K562 (cell line): Measurements from ENCODE around the gene ATP5ME. TPM values are rescaled to one million over a fixed set of nuclear protein-coding genes. Genes with fewer than 3 reads are reported as not detected.
A peak's percentile ranks its signal among the peaks of the same experiment; 100 is the strongest.

Experiments
- CHD2 ChIP-seq: IDR thresholded peaks from 2 replicates; pipeline ENCODE4 v1.6.1; 2011; ENCODE audit warnings: low read depth, low read length
- CSDE1 ChIP-seq, 2 experiments: fragments of 450-650 bp; IDR thresholded peaks; 2 replicates each; pipeline ENCODE4 v1.6.1; 2016; ENCODE audit warnings: mild to moderate bottlenecking in 1 of 2
- CXXC5 ChIP-seq: fragments of 250-450 bp; sonication (Bioruptor Pico); IDR thresholded peaks from 2 replicates; pipeline ENCODE4 v1.8.0; 2022; ENCODE audit warnings: inconsistent platforms, mild to moderate bottlenecking, moderate library complexity
- ETS1 ChIP-seq: conservative IDR thresholded peaks from 2 replicates; pipeline ENCODE4 v1.6.1; 2011; ENCODE audit warnings: low read depth, mild to moderate bottlenecking, low read length; ENCODE audit not compliant: control insufficient read depth
- ETV1 ChIP-seq: fragments of 450-650 bp; conservative IDR thresholded peaks from 2 replicates; pipeline ENCODE4 v1.6.1; 2016; ENCODE audit warnings: missing genetic modification characterization, control low read depth, low read depth, missing compliant biosample characterization
- FOS ChIP-seq: IDR thresholded peaks from 3 replicates; pipeline ENCODE4 v1.6.1; 2011; ENCODE audit not compliant: insufficient read length; ENCODE audit errors: extremely low read depth
- FOXP1 ChIP-seq: sonication (generic); formaldehyde crosslinking; IDR thresholded peaks from 2 replicates; pipeline ENCODE4 v1.8.0; 2022; ENCODE audit warnings: mild to moderate bottlenecking, missing genetic modification reagents
- GTF3C2 ChIP-seq: IDR thresholded peaks from 3 replicates; pipeline ENCODE4 v1.6.1; 2011; ENCODE audit warnings: borderline replicate concordance, mild to moderate bottlenecking, moderate library complexity; ENCODE audit not compliant: insufficient read length; ENCODE audit errors: extremely low read depth
- HCFC1 ChIP-seq: IDR thresholded peaks from 2 replicates; pipeline ENCODE4 v1.6.1; 2012; ENCODE audit warnings: low read depth, low read length, improper control_type of control experiment
- MAFF ChIP-seq: IDR thresholded peaks from 2 replicates; pipeline ENCODE4 v1.6.1; 2012; ENCODE audit warnings: low read length, improper control_type of control experiment
- MECOM ChIP-seq: fragments of 250-450 bp; sonication (Bioruptor Pico); IDR thresholded peaks from 2 replicates; pipeline ENCODE4 v1.8.0; 2022; ENCODE audit warnings: inconsistent platforms
- MITF ChIP-seq: IDR thresholded peaks from 2 replicates; pipeline ENCODE4 v1.6.1; 2014; ENCODE audit warnings: antibody characterized with exemption
- NONO ChIP-seq, 2 experiments: fragments of 200-400 bp in 1 of 2; fragments of 450-650 bp in 1 of 2; formaldehyde crosslinking in 1 of 2; IDR thresholded peaks; 2 replicates each; pipeline ENCODE4 v1.6.1; 2017; ENCODE audit warnings: low read depth in 2 of 2, mild to moderate bottlenecking in 2 of 2, moderate library complexity in 2 of 2, low read length in 1 of 2
- POLR3G ChIP-seq: IDR thresholded peaks from 2 replicates; pipeline ENCODE4 v1.6.1; 2011; ENCODE audit not compliant: insufficient read length, insufficient replicate concordance; ENCODE audit errors: extremely low read depth
- TCF7 ChIP-seq: sonication (generic); IDR thresholded peaks from 2 replicates; pipeline ENCODE4 v1.6.1; 2016; ENCODE audit warnings: antibody characterized with exemption, borderline replicate concordance
- ZC3H4 ChIP-seq: sonication (generic); formaldehyde crosslinking; IDR thresholded peaks from 2 replicates; pipeline ENCODE4 v1.9.0; 2021; ENCODE audit warnings: missing genetic modification reagents, borderline replicate concordance
- ZNF197 ChIP-seq: fragments of 200-800 bp; sonication (Bioruptor generic); IDR thresholded peaks from 2 replicates; pipeline ENCODE4 v1.6.1; 2016; ENCODE audit warnings: low read depth, missing genetic modification characterization, missing compliant biosample characterization
- ZNF311 ChIP-seq: fragments of 250-450 bp; sonication (Bioruptor Pico); IDR thresholded peaks from 2 replicates; pipeline ENCODE4 v1.4.0; 2020; ENCODE audit warnings: mild to moderate bottlenecking, moderate library complexity
- ZNF561 ChIP-seq: fragments of 450-650 bp; formaldehyde crosslinking; conservative IDR thresholded peaks from 2 replicates; pipeline ENCODE4 v1.4.0; 2020; ENCODE audit warnings: mild to moderate bottlenecking, moderate library complexity
- ZNF639 ChIP-seq, 2 experiments: fragments of 200-800 bp in 1 of 2; sonication (Bioruptor generic) in 1 of 2; sonication (generic) in 1 of 2; formaldehyde crosslinking in 1 of 2; IDR thresholded peaks in 1 of 2; conservative IDR thresholded peaks in 1 of 2; 2 replicates each; pipeline versions ENCODE4 v1.5.0 to v1.6.1; 2016 to 2020; ENCODE audit warnings: missing compliant biosample characterization in 1 of 2, missing genetic modification characterization in 1 of 2, missing genetic modification reagents in 1 of 2
- polyA plus RNA-seq, 8 experiments: library from polyadenylated mRNA; depleted of rRNA in 4 of 8; stranded (reverse) in 5 of 8; unstranded in 3 of 8; fragments of >200 nt; fragmentation: Nextera tagmentation in 2 of 8; fragmentation: Illumina TruSeq in 1 of 8; extraction: Ambion mirVana in 2 of 8; extraction: Trizol in 1 of 8; gene quantifications; 2 replicates each; pipeline versions ENCODE4 v1.2.1 to v1.2.3, GENCODE V29; 2011 to 2014; ENCODE audit warnings: inconsistent platforms in 1 of 8, missing spikeins in 1 of 8
- total RNA-seq, 7 experiments: library from RNA; depleted of rRNA in 6 of 7; stranded (reverse); fragments of >200 nt in 6 of 7; fragmentation: Illumina TruSeq in 2 of 7; extraction: Trizol in 2 of 7; gene quantifications; 2 replicates each; pipeline versions ENCODE4 v1.2.1 to v1.2.3, GENCODE V29; 2011 to 2021; ENCODE audit warnings: low replicate concordance in 1 of 7

The ATP5ME gene
- total and polyA plus RNA-seq, 9 of the 15 experiments (the other 6 are each of a cell fraction or from before 2014, with no cell fraction given), result 509 to 2,480 (median 887) TPM

GRCh38 chr4:687048-687970, 13.2 kb upstream of the ATP5ME start (continued):
- TF ChIP-seq GTF3C2 (no peak), NONO (IDR thresholded peaks at IDR 0.05; ENCODE audit: low read depth in 2 of 2, low read length in 1 of 2) (no peak), MAFF (no peak), ETV1 (tag) (no peak; the same call in 1 of the 2 replicates), CXXC5 (CRISPR knock-in tag) (no peak; the same call in 1 of the 2 replicates), ZC3H4 (CRISPR knock-in tag) (0 out of 2 replicates have a peak, but pooled peaks have one; percentile 16), MITF (no peak), TCF7 (no peak), FOXP1 (CRISPR knock-in tag) (no peak), CSDE1 (IDR thresholded peaks at IDR 0.05) (no peak), MECOM (CRISPR knock-in tag) (no peak), ZNF311 (CRISPR knock-in tag) (no peak), ZNF639 (CRISPR knock-in tag; conservative IDR thresholded peaks at IDR 0.05 in 1 of 2, IDR thresholded peaks at IDR 0.05 in 1 of 2) (peak in 1 of 2 experiments; percentile 41; a peak in 1 of 4 replicates), ZNF197 (no peak), ETS1 (no peak), CHD2 (peak; percentile 19; the same call in 1 of the 2 replicates), HCFC1 (peak; percentile 16; the same call in 1 of the 2 replicates), POLR3G (no peak), FOS (no peak), ZNF561 (no peak)
